EL (cell line): ENCODE results near the gene CER1.

Experiments
- DNase-seq: peaks from one replicate; pipeline ENCODE4 v3.0.0-alpha.2; 2016

Gene CER1, protein sequence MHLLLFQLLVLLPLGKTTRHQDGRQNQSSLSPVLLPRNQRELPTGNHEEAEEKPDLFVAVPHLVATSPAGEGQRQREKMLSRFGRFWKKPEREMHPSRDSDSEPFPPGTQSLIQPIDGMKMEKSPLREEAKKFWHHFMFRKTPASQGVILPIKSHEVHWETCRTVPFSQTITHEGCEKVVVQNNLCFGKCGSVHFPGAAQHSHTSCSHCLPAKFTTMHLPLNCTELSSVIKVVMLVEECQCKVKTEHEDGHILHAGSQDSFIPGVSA

DNA sequence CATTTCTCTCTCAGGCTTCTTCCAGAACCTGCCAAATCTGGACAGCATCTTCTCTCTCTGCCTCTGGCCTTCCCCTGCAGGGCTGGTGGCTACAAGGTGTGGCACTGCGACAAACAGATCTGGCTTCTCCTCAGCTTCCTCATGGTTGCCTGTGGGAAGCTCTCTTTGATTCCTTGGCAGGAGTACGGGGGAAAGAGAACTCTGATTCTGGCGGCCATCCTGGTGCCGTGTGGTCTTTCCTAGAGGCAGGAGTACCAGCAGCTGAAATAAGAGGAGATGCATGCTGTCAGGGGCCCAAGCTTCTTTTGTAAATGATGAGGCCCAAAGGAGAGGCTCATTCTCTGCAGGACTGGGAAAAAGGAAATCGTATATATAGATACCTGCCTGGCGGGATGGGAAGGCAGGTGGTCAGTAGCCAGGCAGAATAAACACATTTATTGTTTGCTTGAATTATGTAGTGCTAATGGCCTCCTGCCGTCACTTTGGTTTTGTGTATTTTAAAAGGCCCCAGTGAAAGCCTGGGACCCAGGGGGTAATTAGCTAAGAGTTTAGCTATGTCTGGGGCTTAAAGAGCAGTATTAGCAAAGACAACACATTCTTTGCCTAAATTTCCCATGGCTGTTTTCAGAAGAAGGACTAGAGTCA, at the start of gene CER1:
CER1 (minus strand) TSS at position 343 of the 645 bp plus-strand sequence; CDS start at position 282, 61 bp downstream.
- no peak for DNase-seq

DNA sequence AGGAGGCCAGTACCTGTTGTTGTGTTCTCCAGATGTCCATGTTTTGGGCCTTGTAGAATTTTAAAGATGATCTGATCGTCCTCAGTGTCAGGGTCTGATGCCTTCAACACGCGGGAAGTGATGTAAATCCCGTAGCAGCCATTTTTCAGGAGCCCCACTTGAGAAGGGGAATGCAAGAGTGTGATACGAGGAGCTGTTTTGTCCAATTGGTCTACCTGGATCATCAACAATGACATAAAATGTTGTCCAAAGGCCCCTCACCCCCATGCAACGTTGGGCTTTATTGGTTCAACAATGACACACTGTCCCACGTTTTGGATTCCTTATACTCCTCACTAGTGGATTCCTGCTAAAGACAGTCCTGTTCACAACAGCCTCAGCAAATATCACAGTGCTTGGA, 48.1 kb upstream of the CER1 start:
- DNase-seq: no peak

DNA sequence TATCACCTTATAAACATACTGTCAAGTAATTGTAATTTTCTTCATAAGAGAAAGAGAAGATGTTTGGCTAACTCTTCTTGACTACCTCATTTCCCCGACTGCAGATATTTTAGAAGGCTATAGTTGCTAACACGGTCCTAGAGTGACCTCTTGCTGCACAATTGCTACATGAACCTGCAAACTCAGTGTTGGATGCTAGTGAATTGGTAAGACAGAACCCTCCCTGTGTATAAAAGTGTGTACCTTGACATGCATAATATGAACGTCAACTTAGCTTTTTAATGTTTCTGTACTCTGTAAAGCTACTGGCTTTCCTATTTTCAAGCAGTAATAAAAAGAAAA, 46.7 kb upstream of the CER1 start:
- DNase-seq: peak; percentile 6

DNA sequence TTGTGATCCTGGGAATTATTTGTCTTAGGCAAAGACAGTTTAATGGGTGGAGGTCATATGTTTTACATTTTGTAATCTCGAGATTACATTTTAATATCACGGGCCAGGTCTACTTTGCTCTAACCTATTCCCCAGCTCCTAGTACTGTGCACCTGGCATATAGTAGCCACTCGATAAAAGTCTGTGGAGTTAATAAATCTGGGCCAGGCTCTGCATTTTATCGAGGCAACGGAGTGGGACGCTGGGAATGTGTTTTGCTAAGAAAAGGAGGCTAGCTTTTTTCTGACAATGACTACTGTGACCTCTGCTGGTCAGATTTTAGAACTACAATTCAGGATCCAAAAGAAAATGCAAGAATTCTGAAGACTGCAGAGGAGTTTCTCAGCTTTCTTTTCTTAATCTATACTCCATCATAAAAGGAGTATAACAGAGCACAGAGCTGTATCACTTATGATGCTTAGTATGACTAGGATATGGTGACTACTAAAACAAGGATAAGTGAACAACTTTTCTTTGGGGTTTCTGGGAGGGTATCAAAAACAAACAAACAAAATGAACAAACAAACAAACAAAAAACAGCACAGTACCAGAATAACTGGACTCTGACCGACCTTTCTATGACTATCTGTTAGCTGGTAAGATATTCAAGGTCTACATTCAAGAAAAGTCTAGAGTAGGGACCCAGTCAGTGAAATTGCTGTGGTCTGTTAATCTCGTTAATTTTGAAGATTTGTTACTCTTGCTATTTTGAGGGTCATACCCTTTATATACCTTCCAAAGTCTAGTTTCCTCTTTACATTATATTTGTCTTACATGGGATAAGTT, 46.1 kb upstream of the CER1 start:
- DNase-seq: peak; percentile 54

DNA sequence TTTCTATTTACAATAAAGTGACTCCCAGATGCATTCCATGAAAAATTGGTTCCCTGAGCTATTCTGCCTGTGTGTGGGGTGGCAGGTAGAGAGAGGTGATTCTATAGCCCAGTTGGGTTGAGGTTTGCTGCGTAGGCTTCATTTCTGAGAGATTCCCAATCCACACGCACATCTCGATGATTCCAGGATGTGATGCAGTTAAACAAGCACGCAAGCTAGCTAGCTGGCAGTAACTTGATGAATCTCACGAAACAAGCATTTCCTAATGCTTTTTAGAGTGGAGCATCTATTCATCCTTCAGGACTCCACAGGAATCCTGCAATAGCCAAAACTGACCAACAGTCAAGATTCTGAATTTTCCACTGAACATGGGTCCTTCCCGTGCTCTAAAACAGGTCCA, 43.8 kb upstream of the CER1 start:
- DNase-seq: no peak

DNA sequence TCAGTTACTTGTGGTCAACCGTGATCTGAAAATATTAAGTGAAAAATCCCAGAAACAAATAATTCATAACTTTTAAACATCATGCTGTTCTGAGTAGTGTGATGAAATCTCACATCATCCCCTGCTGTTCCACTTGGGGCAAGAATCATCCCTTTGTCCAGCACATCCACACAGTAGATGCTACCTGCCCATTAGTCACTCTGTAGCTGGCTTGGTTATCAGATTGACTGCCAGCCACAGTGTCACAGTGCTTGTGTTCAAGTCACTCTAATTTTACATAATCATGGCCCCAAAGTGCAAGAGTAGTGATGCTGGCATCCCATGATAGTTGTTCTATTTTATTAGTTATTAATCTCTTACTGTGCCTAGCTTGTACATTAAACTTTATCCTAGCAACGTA, 39.1 kb upstream of the CER1 start:
- no peak for DNase-seq

DNA sequence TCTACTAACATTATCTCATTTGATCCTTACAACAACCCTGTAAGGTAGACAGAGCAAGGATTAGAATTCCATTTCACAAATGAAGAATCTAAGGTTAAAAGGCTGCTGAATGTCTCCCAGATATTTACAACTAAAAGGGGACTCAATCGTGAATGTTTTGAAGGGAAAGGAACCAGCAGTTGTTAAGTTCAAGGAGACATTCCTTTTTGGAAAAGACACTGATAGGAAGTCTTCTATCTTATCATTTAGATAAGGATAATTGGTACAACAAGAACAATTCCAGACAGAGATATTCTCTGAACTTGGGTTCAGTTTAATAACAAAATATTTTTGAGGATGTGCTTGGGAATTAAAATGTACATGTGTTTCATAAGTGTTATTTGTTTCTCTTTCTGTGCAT, 37.5 kb upstream of the CER1 start:
- DNase-seq: no peak

DNA sequence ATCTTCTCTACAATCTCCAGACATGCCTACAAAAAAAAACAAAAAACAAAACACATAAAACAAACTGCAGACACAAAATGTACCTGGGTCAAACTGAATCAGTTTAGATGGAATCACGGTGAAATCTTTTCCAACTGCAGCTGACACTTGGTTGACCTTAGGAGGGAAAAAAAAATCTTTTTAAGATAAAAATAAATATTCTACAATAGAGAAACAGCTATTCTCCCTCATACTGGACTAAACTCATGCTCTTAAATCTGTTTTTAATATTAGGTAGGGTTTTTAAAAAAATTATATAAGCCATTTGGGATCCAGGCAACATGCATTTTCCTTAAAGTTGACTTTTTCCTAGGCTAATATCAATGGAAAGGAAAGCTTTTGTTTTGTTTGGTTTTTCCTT, 33.8 kb upstream of the CER1 start:
- no peak for DNase-seq

DNA sequence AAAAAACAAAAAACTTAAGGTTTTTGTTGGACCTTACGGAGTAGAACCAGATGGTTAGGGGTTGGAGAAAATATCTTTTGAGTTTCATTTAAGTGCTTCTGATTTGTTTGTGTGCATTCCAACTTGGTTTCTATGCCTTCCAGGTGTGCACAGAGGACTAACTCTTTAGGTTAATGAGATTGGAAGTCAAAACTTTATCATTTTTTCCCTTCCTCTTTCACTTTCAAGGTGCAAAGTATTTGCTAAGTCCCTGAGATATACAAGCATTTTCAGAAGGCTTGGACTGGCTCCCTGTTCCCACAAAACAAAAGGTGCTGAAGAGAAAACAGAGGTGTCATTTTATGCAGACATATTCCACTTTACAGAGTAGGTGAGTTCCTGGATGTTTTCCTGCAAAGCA, 30.3 kb upstream of the CER1 start:
- no peak for DNase-seq

DNA sequence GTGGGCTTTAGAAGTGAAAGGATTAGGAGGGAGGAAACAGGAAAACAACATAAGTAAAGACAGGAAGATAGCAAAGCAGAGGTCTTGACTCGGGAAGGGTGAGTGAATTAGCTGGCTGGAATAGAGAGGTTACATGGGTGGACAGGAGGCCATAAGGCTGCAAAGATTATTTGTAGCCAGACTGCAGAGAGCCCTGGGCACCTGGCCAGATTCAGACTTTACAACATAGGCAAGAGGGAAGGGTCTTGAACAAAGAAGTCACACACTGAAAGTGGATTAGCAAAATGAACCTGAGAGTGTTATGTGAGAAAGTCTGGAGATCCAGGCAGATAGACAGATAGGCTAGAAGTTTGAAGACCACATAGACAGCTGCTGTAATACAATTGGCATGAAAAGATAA, 29.7 kb upstream of the CER1 start:
- no peak for DNase-seq

DNA sequence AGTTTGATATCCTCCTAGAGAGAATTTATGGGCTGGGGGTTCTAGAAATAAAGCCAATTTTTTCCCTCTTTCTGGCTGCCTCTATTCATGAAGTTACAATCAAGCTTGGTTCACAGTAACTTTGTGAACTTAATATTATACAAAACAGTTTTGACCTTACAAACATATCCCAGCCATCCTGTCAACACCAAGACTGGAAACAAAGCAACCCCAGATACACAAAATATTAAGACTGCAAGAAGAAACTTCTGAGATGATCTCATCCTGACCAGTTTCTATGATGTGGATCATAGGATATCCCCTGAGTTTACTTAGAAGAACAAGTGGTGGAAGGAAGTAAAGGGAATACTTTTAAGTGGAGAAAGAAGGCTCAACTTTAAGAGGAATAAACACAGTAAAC, 28.3 kb upstream of the CER1 start:
- no peak for DNase-seq

DNA sequence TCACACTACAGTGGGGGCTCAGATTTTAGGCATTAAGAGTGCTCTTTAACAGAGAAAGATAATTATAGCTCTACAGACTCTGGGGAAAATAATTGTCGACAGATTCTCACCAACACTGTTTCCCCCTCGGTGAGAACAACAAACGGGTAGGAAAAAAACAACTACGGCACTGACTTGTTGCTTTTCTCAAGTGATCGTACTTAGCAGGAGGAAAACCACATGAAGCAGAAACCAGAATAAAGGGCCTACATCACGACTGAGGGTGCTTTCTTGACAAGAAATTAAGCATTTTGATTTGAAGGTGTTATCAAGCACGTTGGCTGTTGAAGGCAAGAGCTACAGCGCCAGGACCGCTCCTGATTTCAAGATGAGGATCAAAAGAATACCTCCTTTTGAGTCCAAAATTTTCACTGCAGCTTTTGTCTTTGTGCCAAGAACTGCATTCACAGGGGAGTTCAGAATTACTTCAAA, 27.2 kb upstream of the CER1 start:
- no peak for DNase-seq

DNA sequence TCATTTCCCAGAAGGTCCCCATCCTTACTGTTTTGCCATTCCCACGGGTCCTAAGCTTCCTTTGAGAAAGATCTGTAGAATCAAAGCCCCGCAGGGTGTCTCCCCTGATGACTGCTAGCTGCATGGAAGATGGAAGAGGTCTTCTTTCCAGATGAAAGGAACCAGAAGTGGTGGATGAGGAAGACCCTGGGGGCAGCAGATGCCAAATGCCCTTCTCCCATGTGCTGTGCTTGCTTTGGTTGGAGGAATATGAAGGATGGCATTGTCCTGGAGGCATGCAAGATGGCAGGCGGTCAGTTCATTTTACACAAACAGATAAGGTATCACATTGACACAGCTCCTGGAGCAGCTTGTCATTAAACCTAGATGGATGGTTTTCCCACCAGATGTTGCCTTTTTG, 25.8 kb upstream of the CER1 start:
- DNase-seq: no peak

DNA sequence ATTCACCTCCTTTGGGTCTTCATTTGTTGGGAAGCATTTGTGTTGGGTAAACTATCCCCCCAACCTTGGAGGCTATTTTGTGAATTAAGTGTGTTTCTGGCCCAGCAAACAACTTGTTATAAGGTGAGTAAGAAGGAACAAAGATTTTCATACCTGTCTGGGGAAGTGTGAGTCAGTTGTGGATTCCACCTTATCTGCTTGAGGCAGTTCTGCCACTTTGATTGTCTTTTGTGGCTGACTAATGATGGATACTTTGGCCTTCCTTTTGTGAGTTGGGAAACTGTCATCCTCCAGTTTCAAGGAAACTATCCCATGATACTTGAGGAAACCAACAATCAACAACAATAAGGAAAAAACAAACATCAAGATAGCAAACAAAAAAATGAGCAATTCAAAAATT, 24.6 kb upstream of the CER1 start:
- DNase-seq: no peak

DNA sequence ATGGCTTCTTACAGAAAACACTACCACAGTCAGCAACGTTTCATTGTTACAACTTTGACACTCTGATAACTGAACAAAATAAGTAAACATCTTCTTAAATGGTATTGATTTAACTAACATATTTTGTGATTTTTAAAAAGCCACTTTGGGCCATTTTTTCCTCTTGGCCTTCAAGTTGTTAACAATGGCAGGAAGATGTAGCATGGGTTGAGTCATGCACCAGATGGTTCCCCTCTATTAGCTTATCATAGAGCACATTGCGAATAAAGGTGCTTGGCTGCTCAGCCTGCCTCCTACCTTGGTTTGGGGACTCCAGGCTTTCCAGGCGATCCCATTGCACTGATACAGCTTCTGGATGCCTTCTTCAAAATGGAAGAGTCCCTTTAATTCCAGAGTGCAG, 24.1 kb upstream of the CER1 start:
- no peak for DNase-seq

DNA sequence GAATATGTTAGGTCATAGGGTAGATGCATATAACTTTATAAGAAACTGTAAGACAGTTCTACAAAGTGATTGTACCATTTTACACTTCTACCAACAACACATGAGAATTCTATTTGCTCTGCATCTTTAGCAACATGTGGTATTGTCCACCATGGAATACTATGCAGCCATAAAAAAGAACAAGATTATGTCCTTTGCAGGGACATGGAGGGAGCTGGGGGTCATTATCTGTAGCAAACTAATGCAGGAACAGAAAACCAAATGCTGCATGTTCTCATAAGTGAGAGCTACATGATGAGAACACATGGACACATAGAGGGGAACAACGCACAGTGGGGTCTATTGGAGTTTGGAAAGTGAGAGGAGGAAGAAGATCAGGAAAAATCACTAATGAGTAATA, 22.2 kb upstream of the CER1 start:
- DNase-seq: no peak

DNA sequence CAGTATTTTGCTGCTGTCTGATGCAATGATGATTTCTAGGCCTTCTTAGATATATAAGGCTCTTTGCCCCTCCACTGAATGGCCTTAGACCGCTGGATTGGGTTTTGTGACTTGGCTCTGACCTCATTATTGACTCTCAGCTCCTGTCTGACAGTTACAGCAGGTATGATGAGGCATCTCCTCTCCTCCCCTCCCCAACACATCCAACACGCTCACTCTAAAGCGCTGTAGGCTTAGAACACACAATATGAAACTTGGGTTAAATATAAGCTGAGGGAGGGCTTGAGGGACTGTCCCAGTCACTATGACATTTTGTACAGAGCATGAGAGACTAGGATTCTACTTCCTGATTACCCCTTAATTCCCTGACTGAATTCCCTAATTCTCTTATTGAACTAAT, 18.8 kb upstream of the CER1 start:
- no peak for DNase-seq

DNA sequence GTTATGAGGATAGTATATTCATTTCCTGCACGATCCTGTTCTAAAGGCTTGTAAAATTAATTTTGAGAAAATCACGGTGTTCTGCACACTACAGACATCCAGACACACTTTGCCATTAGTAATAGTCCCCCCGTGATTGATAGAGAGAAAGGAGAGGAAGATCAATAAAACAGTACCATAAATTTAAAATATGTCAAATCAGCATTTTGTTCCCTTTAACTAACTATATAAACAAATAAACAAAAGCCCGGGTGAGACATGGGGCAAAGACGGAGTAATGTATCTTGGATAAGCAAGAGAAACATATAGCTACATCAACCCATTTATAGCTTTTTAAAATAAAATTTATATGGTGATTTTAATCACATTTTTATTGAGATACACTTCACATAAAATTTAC, 10.6 kb upstream of the CER1 start:
- no peak for DNase-seq

DNA sequence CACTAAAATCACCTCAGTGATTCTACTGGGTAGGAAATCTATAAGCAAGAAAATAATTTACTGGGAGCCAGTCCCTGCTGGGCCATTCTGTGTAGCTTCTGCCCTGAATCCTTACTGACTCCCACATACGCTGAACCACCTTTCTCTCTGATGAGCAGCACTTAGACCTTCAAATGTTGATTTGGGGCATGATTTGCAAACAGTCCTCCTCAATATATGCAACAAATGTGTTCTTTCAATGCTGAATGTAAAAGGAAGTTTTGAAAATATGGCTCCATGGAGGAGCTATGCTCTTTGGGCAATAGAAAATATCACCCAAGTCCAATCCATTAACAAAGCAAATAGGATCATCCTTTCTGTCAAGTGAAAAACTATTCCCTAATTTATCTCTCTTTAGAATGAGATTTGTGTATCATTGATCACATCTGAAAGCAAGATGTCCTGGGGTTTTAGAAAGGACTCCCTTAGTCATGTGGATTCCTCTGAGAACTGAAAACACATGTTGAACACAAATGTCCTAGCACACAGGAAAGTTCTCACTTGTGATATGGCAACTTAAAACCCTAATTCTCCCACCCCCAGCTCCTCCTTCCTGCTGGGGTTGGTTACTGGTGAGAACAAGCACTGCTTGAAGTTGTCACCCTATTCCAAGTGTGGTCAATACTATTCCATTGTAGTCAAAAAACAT, 8.9 kb upstream of the CER1 start:
- no peak for DNase-seq

DNA sequence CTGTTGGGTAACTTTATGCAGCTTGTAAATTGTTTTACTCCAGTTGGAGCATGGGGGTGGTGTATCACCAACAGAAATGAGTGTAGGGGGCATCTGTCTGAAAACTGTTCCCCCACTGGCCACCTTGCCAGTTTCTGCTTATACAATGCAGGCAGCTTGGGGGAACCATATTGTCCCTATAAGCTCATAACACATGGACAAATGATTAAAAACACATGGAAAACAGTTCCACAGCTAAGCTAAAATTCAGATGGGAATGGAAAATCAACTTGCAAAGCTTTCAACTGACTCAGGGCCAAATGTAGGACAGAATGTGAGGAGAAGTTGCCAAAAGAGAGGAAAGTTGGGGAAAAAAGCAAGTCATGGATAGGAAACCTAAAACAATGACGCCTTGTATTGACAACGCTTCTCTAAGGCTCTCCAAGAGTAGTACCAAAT, 7.9 kb upstream of the CER1 start:
- no peak for DNase-seq

DNA sequence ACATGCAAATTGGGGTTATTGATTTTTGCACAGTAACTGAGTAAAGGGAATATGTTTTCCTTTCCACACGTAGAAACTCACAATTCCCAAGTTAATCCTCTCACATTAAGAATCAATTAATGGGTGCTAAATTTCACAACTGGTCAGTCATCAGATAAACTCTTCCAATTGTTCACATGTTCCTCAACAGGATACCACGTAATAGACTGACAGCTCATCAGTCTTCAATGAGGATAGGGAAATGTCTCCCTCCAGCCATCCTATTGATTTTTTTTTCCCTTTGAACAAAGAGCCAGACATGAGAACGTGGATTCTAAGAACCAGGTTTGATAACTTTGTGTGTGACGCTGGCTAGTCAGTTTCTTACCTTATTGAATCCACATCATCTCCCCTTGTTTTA, 768 bp upstream of the CER1 start:
- DNase-seq: no peak

DNA sequence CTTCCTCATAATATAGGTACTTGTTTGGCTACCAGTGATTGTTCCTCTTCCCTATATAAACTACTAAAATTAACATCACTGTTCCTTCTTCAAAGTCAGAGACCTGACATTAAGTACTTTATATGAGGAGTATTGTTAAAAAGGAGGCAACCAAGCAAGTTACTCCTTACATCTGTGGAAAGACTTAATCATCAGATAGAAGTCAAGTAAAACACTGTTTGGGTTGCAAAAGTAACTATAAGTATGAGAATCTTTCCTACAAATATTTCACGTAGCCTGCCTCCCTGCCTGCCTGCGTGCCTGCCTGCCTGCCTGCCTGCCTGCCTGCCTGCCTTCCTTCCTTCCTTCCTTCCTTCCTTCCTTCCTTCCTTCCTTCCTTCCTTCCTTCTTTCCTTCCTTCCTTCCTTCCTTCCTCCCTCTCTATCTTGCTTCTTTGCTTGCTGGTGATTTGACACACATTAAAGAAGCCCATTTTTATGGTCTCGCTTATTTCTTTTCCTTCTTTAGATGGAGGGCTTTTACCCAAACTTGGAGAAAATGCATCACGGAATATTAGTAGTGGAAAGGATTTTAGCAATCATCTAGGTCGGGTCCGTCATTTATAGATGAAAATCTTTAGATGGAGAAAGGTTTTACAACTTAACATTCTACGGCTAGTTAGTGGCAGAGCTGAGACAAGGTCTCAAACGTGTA, 3.2 kb downstream of the CER1 start:
- no peak for DNase-seq

DNA sequence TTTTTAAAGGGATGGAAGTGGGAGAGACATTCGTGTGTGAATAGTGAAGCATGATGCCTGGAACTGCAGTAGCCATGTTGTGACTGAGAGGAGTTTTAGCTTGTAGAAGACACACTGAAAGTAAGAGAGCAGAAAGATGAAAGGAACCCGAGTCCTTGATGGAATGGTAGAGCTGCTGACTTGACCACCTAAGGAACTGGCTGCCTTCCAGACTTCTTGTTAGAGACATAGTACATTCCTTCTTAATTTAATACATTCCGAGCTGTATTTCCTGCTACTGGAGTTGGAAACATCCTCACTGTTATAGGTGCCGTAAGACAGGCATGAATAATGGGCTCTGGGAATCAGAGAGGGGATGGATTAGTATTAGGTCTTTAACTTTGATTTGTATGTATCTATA, 7.4 kb downstream of the CER1 start:
- DNase-seq: no peak
